MM.1S (cell line): ENCODE measurements around the gene RSRC2.

Experiments used
- DNase-seq: peaks from one replicate; pipeline ENCODE4 v3.0.0-alpha.2; 2015
- H2AFZ ChIP-seq: fragments of 300-600 bp; sonication (generic); 2 replicates; pipeline ENCODE4 v1.6.0; 2016; ENCODE audit warnings: antibody characterized with exemption, low read length
- H3F3A ChIP-seq: fragments of 300-600 bp; sonication (generic); 2 replicates; pipeline ENCODE4 v1.6.1; 2016; ENCODE audit warnings: mild to moderate bottlenecking, antibody characterized with exemption, low read length, moderate library complexity, mixed read lengths; ENCODE audit not compliant: insufficient read depth
- H3K27ac ChIP-seq: fragments of 300-600 bp; sonication (generic); 2 replicates; pipeline ENCODE4 v1.5.1; 2016; ENCODE audit warnings: mild to moderate bottlenecking, low read length
- H3K27me3 ChIP-seq: fragments of 300-600 bp; sonication (generic); replicated peaks from 2 replicates; pipeline ENCODE4 v1.6.0; 2016; ENCODE audit warnings: low read length; ENCODE audit not compliant: insufficient read depth
- H3K36me3 ChIP-seq: fragments of 300-600 bp; sonication (generic); replicated peaks from 2 replicates; pipeline ENCODE4 v1.6.1; 2016; ENCODE audit warnings: mild to moderate bottlenecking, low read length, mixed read lengths; ENCODE audit not compliant: insufficient read depth
- H3K4me1 ChIP-seq: fragments of 300-600 bp; sonication (generic); 2 replicates; pipeline ENCODE4 v1.6.1; 2016; ENCODE audit warnings: low read length, mixed read lengths
- H3K4me2 ChIP-seq: fragments of 300-600 bp; sonication (generic); 2 replicates; pipeline ENCODE4 v1.6.0; 2016; ENCODE audit warnings: low read depth, low read length
- H3K4me3 ChIP-seq: fragments of 300-600 bp; sonication (generic); 2 replicates; pipeline ENCODE4 v1.5.1; 2016; ENCODE audit warnings: low read length, mixed read lengths
- H3K79me2 ChIP-seq: fragments of 300-600 bp; sonication (generic); 2 replicates; pipeline ENCODE4 v1.6.1; 2016; ENCODE audit warnings: mixed run types, low read length, mixed read lengths
- H3K9ac ChIP-seq: fragments of 300-600 bp; sonication (generic); 2 replicates; pipeline ENCODE4 v1.6.1; 2016; ENCODE audit warnings: low read length, mixed read lengths
- H3K9me2 ChIP-seq: fragments of 300-600 bp; sonication (generic); replicated peaks from 2 replicates; pipeline ENCODE4 v1.6.1; 2016; ENCODE audit warnings: mild to moderate bottlenecking, low read length, mixed read lengths; ENCODE audit not compliant: insufficient read depth
- H3K9me3 ChIP-seq: fragments of 300-600 bp; sonication (generic); replicated peaks from 2 replicates; pipeline ENCODE4 v1.6.1; 2016; ENCODE audit warnings: mild to moderate bottlenecking, low read length, mixed read lengths; ENCODE audit not compliant: insufficient read depth
- H4K20me1 ChIP-seq: fragments of 300-600 bp; sonication (generic); 2 replicates; pipeline ENCODE4 v1.6.1; 2016; ENCODE audit warnings: mild to moderate bottlenecking, low read length, moderate library complexity, mixed read lengths; ENCODE audit not compliant: insufficient read depth
- CTCF ChIP-seq: fragments of 300-600 bp; sonication (generic); IDR thresholded peaks from 2 replicates; pipeline ENCODE4 v1.5.1; 2016; ENCODE audit warnings: antibody characterized with exemption, low read length, mixed read lengths
- EZH2 ChIP-seq: fragments of 300-600 bp; sonication (generic); optimal IDR thresholded peaks from 2 replicates; pipeline ENCODE3; 2017; ENCODE audit warnings: low read depth, mild to moderate bottlenecking, antibody characterized with exemption, low read length, mixed read lengths
- EZH2phosphoT487 ChIP-seq: fragments of 300-600 bp; sonication (generic); IDR thresholded peaks from 2 replicates; pipeline ENCODE4 v1.6.1; 2018; ENCODE audit warnings: antibody characterized with exemption, low read length

RSRC2 gene

GRCh38 chr12:122527478-122527944 is 775 bp upstream of the RSRC2 start:
- no peaks in the 10 kb centered on the region for H3K27me3 ChIP-seq
- H2AFZ ChIP-seq, result peak overlapping the region; percentile 61; the same call in 1 of the 2 replicates
- H3K9me2 ChIP-seq, result no peaks in the 10 kb centered on the region
- peaks cover 5% of the 10 kb centered on the region; the same call in 1 of the 2 replicates for H3K4me1 ChIP-seq
- peak overlapping the region; percentile 83 for H3K4me3 ChIP-seq
- peaks cover 6% of the 10 kb centered on the region; the same call in 1 of the 2 replicates for H4K20me1 ChIP-seq
- no peaks in the 10 kb centered on the region for H3F3A ChIP-seq
- no peaks in the 10 kb centered on the region; the same call in 1 of the 2 replicates for H3K36me3 ChIP-seq
- peak overlapping the region; percentile 73 for H3K27ac ChIP-seq
- TF ChIP-seq CTCF (no peak), EZH2 (no peak), EZH2phosphoT487 (no peak)
- H3K79me2 ChIP-seq, result peaks cover 86% of the 10 kb centered on the region
- H3K9ac ChIP-seq, result peak overlapping the region; percentile 82
- peak; percentile 23 for DNase-seq
- H3K4me2 ChIP-seq, result peak overlapping the region; percentile 59
- no peaks in the 10 kb centered on the region for H3K9me3 ChIP-seq

- H3K4me1 ChIP-seq, result peaks cover 5% of the 10 kb centered on the region; the same call in 1 of the 2 replicates
These were observed 2.7 kb downstream of the RSRC2 start for GRCh38 chr12:122523846-122524718.

GRCh38 chr12:122523280-122523679 is 3.5 kb downstream of the RSRC2 start:
- H3K4me3 ChIP-seq, result no peak overlapping the region
- no peak for TF ChIP-seq EZH2
- no peaks in the 10 kb centered on the region for H3K9me3 ChIP-seq
- H3K9ac ChIP-seq, result no peak overlapping the region
- H4K20me1 ChIP-seq, result peaks cover 9% of the 10 kb centered on the region; the same call in 1 of the 2 replicates
- H3K9me2 ChIP-seq, result no peaks in the 10 kb centered on the region
- peaks cover 3% of the 10 kb centered on the region; the same call in 1 of the 2 replicates for H3F3A ChIP-seq
- DNase-seq, result no peak
- H3K4me2 ChIP-seq, result peak overlapping the region; percentile 53; the same call in 1 of the 2 replicates
- H3K4me1 ChIP-seq, result peaks cover 5% of the 10 kb centered on the region; the same call in 1 of the 2 replicates
- no peak overlapping the region for H3K27ac ChIP-seq
- no peak overlapping the region for H2AFZ ChIP-seq
- no peaks in the 10 kb centered on the region for H3K27me3 ChIP-seq
- H3K36me3 ChIP-seq, result no peaks in the 10 kb centered on the region; the same call in none of the 2 replicates
- peaks cover 92% of the 10 kb centered on the region for H3K79me2 ChIP-seq

More at GRCh38 chr12:122523846-122524718, 2.7 kb downstream of the RSRC2 start:
- DNase-seq, result no peak
- Histone ChIP-seq H4K20me1 (peaks cover 9% of the 10 kb centered on the region; the same call in 1 of the 2 replicates), H3F3A (peaks cover 3% of the 10 kb centered on the region; the same call in 1 of the 2 replicates), H2AFZ (no peak overlapping the region), H3K36me3 (no peaks in the 10 kb centered on the region; the same call in none of the 2 replicates), H3K9me2 (no peaks in the 10 kb centered on the region), H3K4me3 (peak overlapping the region; percentile 54), H3K4me2 (peak overlapping the region; percentile 53), H3K9ac (no peak overlapping the region; the same call in 1 of the 2 replicates), H3K79me2 (peaks cover 93% of the 10 kb centered on the region), H3K27me3 (no peaks in the 10 kb centered on the region), H3K27ac (no peak overlapping the region), H3K9me3 (no peaks in the 10 kb centered on the region)
- no peak for TF ChIP-seq EZH2
- no peak for TF ChIP-seq EZH2phosphoT487
- no peak for TF ChIP-seq CTCF
